HCT116 (cell line): Measurements from ENCODE around the gene ERMN.
"Not testable (repeated sequence)": the region's sequence is repeated elsewhere in the genome, so short reads cannot be mapped to it uniquely, and the experiment has no call there.

Source experiments
- EZH2 ChIP-seq: fragments of 200-600 bp; sonication (generic); IDR thresholded peaks from 2 replicates; pipeline ENCODE4 v1.6.1; 2017; ENCODE audit warnings: antibody characterized with exemption, mixed run types
- EZH2phosphoT487 ChIP-seq: fragments of 200-600 bp; IDR thresholded peaks from 2 replicates; pipeline ENCODE4 v1.6.1; 2018; ENCODE audit warnings: antibody characterized with exemption, borderline replicate concordance
- JUND ChIP-seq: IDR thresholded peaks from 2 replicates; pipeline ENCODE4 v1.6.1; 2012
- POLR2A ChIP-seq: IDR thresholded peaks from 2 replicates; pipeline ENCODE4 v1.7.0; 2011; ENCODE audit warnings: borderline replicate concordance; ENCODE audit not compliant: insufficient read depth, insufficient read length; ENCODE audit errors: extremely low read depth
- POLR2AphosphoS5 ChIP-seq: IDR thresholded peaks from 2 replicates; pipeline ENCODE4 v1.6.1; 2011; ENCODE audit warnings: mild to moderate bottlenecking, low read depth, low read length, moderate library complexity
- SIN3A ChIP-seq: IDR thresholded peaks from 2 replicates; pipeline ENCODE4 v1.6.1; 2012; ENCODE audit warnings: low read depth
- SP1 ChIP-seq: IDR thresholded peaks from 2 replicates; pipeline ENCODE4 v1.6.1; 2012; ENCODE audit warnings: low read depth
- TCF7L2 ChIP-seq: IDR thresholded peaks from 2 replicates; pipeline ENCODE4 v1.7.0; 2011; ENCODE audit warnings: borderline replicate concordance, inconsistent platforms; ENCODE audit not compliant: insufficient read depth, insufficient read length; ENCODE audit errors: extremely low read depth
- YY1 ChIP-seq: IDR thresholded peaks from 2 replicates; pipeline ENCODE4 v1.6.1; 2011; ENCODE audit warnings: low read length, low read depth, moderate library complexity, mild to moderate bottlenecking; ENCODE audit not compliant: insufficient replicate concordance; ENCODE audit errors: extremely low read depth
- ZNF274 ChIP-seq: fragments of 200-500 bp; sonication (Bioruptor generic); IDR thresholded peaks from 2 replicates; pipeline ENCODE4 v1.6.1; 2014; ENCODE audit warnings: mild to moderate bottlenecking, low read depth, low read length, inconsistent platforms
- TF ChIP-seq, protein P1 (sequence below), 3 experiments: fragments of 200-600 bp in 1 of 3; sonication (generic) in 1 of 3; IDR thresholded peaks in 2 of 3; conservative IDR thresholded peaks in 1 of 3; 2 replicates each; pipeline ENCODE4 v1.5.1; 2012 to 2017; ENCODE audit warnings: low read depth in 2 of 3, low read length in 2 of 3, antibody characterized with exemption in 1 of 3, borderline replicate concordance in 1 of 3, control low read depth in 1 of 3, mild to moderate bottlenecking in 1 of 3, mixed read lengths in 1 of 3, mixed run types in 1 of 3, moderate library complexity in 1 of 3; ENCODE audit not compliant: insufficient read depth in 1 of 3

GRCh38 chr2:157341381-157341780 lies 15.8 kb upstream of the ERMN start:
- not testable (repeated sequence) for TF ChIP-seq ZNF274, YY1, EZH2, POLR2A, JUND, SP1, EZH2phosphoT487, POLR2AphosphoS5, TCF7L2, SIN3A
- TF ChIP-seq, protein P1, sequence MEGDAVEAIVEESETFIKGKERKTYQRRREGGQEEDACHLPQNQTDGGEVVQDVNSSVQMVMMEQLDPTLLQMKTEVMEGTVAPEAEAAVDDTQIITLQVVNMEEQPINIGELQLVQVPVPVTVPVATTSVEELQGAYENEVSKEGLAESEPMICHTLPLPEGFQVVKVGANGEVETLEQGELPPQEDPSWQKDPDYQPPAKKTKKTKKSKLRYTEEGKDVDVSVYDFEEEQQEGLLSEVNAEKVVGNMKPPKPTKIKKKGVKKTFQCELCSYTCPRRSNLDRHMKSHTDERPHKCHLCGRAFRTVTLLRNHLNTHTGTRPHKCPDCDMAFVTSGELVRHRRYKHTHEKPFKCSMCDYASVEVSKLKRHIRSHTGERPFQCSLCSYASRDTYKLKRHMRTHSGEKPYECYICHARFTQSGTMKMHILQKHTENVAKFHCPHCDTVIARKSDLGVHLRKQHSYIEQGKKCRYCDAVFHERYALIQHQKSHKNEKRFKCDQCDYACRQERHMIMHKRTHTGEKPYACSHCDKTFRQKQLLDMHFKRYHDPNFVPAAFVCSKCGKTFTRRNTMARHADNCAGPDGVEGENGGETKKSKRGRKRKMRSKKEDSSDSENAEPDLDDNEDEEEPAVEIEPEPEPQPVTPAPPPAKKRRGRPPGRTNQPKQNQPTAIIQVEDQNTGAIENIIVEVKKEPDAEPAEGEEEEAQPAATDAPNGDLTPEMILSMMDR (IDR thresholded peaks at IDR 0.05 in 2 of 3, conservative IDR thresholded peaks at IDR 0.05 in 1 of 3; ENCODE audit: borderline replicate concordance in 1 of 3, insufficient read depth in 1 of 3, low read depth in 2 of 3, low read length in 2 of 3) = not testable (repeated sequence)
